ENCODE measurements around the gene FAM171A1. TPM values are rescaled to one million over a fixed set of nuclear protein-coding genes. Genes with fewer than 3 reads are reported as not detected.

Gene FAM171A1
- total RNA-seq, 1 donor from 2014 or later = 28.2 TPM

GRCh38 chr10:15168786-15169554 lies 202.1 kb downstream of the FAM171A1 start:
- peaks cover 18% of the 10 kb centered on the region for H3K4me1 ChIP-seq
- no peak overlapping the region for H3K9ac ChIP-seq
- peaks cover 35% of the 10 kb centered on the region for H3K79me2 ChIP-seq (ENCODE audit: low read depth)
- H3K9me3 ChIP-seq (ENCODE audit: low read depth) = no peaks in the 10 kb centered on the region
- Mint-ChIP-seq H3K4me3 (peak overlapping the region; percentile 78), H3K27ac (no peak overlapping the region), H3K4me1 (peaks cover 27% of the 10 kb centered on the region), H3K27me3 (ENCODE audit: insufficient read depth, low read depth) (peaks cover 4% of the 10 kb centered on the region), H3K36me3 (peaks cover 5% of the 10 kb centered on the region), H3K9me3 (no peaks in the 10 kb centered on the region)
- no peak overlapping the region for H3K27ac ChIP-seq
- peaks cover 24% of the 10 kb centered on the region for H3F3A ChIP-seq (ENCODE audit: low read depth)
- H3K27me3 ChIP-seq = peaks cover 14% of the 10 kb centered on the region
- no peak overlapping the region for H3K4me3 ChIP-seq
- H2AFZ ChIP-seq (replicated peaks) = no peak overlapping the region
- H3K36me3 ChIP-seq = no peaks in the 10 kb centered on the region
- DNase-seq (ENCODE audit: low spot score) = peak; percentile 97
- TF ChIP-seq EZH2 (IDR thresholded peaks at IDR 0.05) = no peak
- peaks cover 30% of the 10 kb centered on the region for H4K20me1 ChIP-seq (ENCODE audit: low read depth)
- peak overlapping the region; percentile 36 for H3K4me2 ChIP-seq

DNA sequence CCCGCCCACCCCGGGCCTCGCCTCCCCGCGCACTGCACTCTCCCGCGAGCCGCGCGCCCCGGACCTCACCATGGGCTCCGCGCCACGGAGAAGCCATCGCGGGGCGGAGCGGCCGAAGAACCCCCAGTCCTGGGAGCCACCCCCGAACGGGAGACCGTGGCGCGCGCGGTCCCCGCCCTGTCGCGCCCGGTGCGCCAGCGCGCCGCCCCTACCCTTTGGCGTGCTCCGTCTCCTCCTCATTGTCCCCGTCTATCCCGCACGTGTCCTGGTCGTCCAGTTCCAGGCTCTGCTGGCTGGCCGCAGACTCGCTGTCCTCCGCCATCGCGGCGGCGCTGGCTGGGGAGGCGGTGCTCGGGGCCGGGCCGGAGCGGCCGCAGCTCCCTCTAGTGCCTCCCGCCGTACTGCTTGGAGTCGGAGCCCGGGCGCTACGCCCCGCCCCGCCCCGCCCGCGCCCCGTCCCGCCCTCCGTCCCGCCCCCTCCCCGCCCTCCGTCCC lies 202.8 kb downstream of the FAM171A1 start, which contains the start of gene NMT2:
Gene NMT2, minus strand, starts transcription at position 403 of the 495 bp plus-strand sequence. Its CDS starts 81 bp downstream, at position 322.
- TF ChIP-seq EZH2 (IDR thresholded peaks at IDR 0.05) (no peak), EZH2phosphoT487 (IDR thresholded peaks at IDR 0.05) (no peak)
- TF ChIP-seq, protein P1, sequence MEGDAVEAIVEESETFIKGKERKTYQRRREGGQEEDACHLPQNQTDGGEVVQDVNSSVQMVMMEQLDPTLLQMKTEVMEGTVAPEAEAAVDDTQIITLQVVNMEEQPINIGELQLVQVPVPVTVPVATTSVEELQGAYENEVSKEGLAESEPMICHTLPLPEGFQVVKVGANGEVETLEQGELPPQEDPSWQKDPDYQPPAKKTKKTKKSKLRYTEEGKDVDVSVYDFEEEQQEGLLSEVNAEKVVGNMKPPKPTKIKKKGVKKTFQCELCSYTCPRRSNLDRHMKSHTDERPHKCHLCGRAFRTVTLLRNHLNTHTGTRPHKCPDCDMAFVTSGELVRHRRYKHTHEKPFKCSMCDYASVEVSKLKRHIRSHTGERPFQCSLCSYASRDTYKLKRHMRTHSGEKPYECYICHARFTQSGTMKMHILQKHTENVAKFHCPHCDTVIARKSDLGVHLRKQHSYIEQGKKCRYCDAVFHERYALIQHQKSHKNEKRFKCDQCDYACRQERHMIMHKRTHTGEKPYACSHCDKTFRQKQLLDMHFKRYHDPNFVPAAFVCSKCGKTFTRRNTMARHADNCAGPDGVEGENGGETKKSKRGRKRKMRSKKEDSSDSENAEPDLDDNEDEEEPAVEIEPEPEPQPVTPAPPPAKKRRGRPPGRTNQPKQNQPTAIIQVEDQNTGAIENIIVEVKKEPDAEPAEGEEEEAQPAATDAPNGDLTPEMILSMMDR (IDR thresholded peaks at IDR 0.05) = peak; percentile 35
- peaks cover 27% of the 10 kb centered on the region for H3K4me1 Mint-ChIP-seq
- H3K27me3 ChIP-seq = peaks cover 14% of the 10 kb centered on the region
- H3K9ac ChIP-seq = peak within 1 kb of the TSS; percentile 68
- H3K4me3 ChIP-seq = peak within 1 kb of the TSS; percentile 74
- H3K4me2 ChIP-seq = peak within 1 kb of the TSS; percentile 91
- peak; percentile 97 for DNase-seq (ENCODE audit: low spot score)
- H3F3A ChIP-seq (ENCODE audit: low read depth) = peaks cover 24% of the 10 kb centered on the region
- no peaks in the 10 kb centered on the region for H3K9me3 Mint-ChIP-seq
- no peaks in the 10 kb centered on the region for H3K36me3 ChIP-seq
- H4K20me1 ChIP-seq (ENCODE audit: low read depth) = peaks cover 30% of the 10 kb centered on the region
- peaks cover 4% of the 10 kb centered on the region for H3K27me3 Mint-ChIP-seq (ENCODE audit: insufficient read depth, low read depth)
- peak within 1 kb of the TSS; percentile 94 for H3K27ac Mint-ChIP-seq
- no peaks in the 10 kb centered on the region for H3K9me3 ChIP-seq (ENCODE audit: low read depth)
- peaks cover 39% of the 10 kb centered on the region for H3K79me2 ChIP-seq (ENCODE audit: low read depth)
- H3K4me3 Mint-ChIP-seq = peak within 1 kb of the TSS; percentile 95
- peaks cover 5% of the 10 kb centered on the region for H3K36me3 Mint-ChIP-seq
- H3K4me1 ChIP-seq = peaks cover 18% of the 10 kb centered on the region
- H2AFZ ChIP-seq (replicated peaks) = peak within 1 kb of the TSS; percentile 95
- peak within 1 kb of the TSS; percentile 77 for H3K27ac ChIP-seq

DNA sequence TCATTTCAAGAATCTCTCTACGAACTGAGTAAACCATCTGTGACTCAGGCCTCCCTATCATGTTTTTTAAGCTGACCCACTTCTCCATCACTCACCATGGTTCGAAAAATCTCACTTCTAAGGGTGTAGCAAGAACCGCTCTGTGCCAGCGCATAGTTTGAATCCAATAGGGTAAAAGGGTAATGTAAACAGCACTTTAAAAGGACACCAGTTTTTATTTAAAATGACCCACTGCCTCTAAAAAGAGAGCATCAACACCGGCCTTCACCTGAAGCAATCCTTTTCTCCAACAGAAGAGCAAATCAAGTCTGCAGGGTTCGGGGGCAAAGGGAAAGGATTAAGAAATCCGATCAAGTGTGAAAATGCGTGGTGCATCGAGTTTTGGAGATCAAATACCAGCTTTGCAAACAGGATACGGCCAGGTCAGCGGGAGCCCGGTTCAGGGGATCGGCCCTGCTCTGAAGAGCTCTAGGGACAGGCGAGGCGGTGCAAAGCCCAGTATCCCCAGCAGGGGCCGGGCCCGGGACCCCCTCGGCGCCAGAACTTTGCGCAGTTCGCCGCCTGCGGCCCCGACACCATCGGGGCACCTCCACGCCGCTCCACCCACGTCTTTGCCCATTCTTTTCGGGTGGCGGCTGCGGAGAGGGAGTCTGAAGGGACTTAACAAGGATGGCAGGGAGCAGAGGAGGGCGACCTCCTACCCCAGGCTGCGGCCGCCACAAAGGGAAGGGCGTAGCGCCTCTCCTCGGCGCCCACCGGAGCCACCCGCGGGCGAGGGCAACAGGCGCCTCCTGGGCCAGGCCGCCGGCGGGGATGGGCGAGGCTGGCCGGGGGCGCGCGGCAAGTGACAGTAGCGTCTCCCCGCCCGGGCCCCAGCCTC lies 203.4 kb downstream of the FAM171A1 start:
- H3K36me3 Mint-ChIP-seq = peaks cover 5% of the 10 kb centered on the region
- peak overlapping the region; percentile 95 for H3K4me3 Mint-ChIP-seq
- Histone ChIP-seq H3K9ac (peak overlapping the region; percentile 68), H3K27ac (peak overlapping the region; percentile 77), H2AFZ (replicated peaks) (peak overlapping the region; percentile 95), H3K4me2 (peak overlapping the region; percentile 91), H3K27me3 (peaks cover 14% of the 10 kb centered on the region), H3K4me1 (peaks cover 18% of the 10 kb centered on the region), H3F3A (ENCODE audit: low read depth) (peaks cover 24% of the 10 kb centered on the region), H3K79me2 (ENCODE audit: low read depth) (peaks cover 45% of the 10 kb centered on the region), H3K9me3 (ENCODE audit: low read depth) (no peaks in the 10 kb centered on the region), H3K4me3 (peak overlapping the region; percentile 74), H3K36me3 (no peaks in the 10 kb centered on the region), H4K20me1 (ENCODE audit: low read depth) (peaks cover 30% of the 10 kb centered on the region)
- H3K27ac Mint-ChIP-seq = peak overlapping the region; percentile 94
- peak; percentile 89 for DNase-seq (ENCODE audit: low spot score)
- peaks cover 27% of the 10 kb centered on the region for H3K4me1 Mint-ChIP-seq
- TF ChIP-seq EZH2phosphoT487 (IDR thresholded peaks at IDR 0.05) = no peak
- TF ChIP-seq EZH2 (IDR thresholded peaks at IDR 0.05) = no peak
- TF ChIP-seq, protein P1 (IDR thresholded peaks at IDR 0.05) = peak; percentile 53
- peaks cover 4% of the 10 kb centered on the region for H3K27me3 Mint-ChIP-seq (ENCODE audit: insufficient read depth, low read depth)
- H3K9me3 Mint-ChIP-seq = no peaks in the 10 kb centered on the region
